Stimulated activated CD4-positive, alpha-beta T cell treated with anti-CD3 and anti-CD28 coated beads, Interleukin-1b, Interleukin-23, amount 100 ng/mL, for 24 hours (primary cell): ENCODE data around the gene GMPPA.

Source experiments
- DNase-seq, 4 experiments: peaks; one replicate each; pipeline ENCODE4 v3.0.0-alpha.2; 2020; ENCODE audit warnings: low read depth in 4 of 4, low spot score in 1 of 4

The GMPPA gene

GRCh38 chr2:219467736-219468075 lies 31.0 kb upstream of the GMPPA start:
- no peak for DNase-seq

- no peak for DNase-seq
Measured at GRCh38 chr2:219468410-219469185, 30.1 kb upstream of the GMPPA start.

- DNase-seq = no peak
Measured at GRCh38 chr2:219469186-219469724, 29.4 kb upstream of the GMPPA start.

GRCh38 chr2:219470429-219470828 lies 28.3 kb upstream of the GMPPA start:
- DNase-seq = no peak

GRCh38 chr2:219471476-219472371 lies 27.0 kb upstream of the GMPPA start:
- DNase-seq = no peak

- DNase-seq = no peak
Measured at GRCh38 chr2:219472629-219473187, 26.0 kb upstream of the GMPPA start.

GRCh38 chr2:219473511-219473910 lies 25.2 kb upstream of the GMPPA start:
- no peak for DNase-seq

- no peak for DNase-seq
Measured at GRCh38 chr2:219474285-219475060, 24.2 kb upstream of the GMPPA start.

- DNase-seq = no peak
Measured at GRCh38 chr2:219475278-219475677, 23.4 kb upstream of the GMPPA start.

- DNase-seq = peak; percentile 29 to 51 (median 46)
Measured at GRCh38 chr2:219475697-219476651, 22.7 kb upstream of the GMPPA start.

GRCh38 chr2:219476652-219477151 lies 22.0 kb upstream of the GMPPA start:
- DNase-seq = no peak

GRCh38 chr2:219477179-219477578 lies 21.5 kb upstream of the GMPPA start:
- no peak for DNase-seq

GRCh38 chr2:219477815-219478214 lies 20.9 kb upstream of the GMPPA start:
- DNase-seq = no peak

GRCh38 chr2:219478916-219479315 lies 19.8 kb upstream of the GMPPA start:
- DNase-seq = no peak

GRCh38 chr2:219480004-219480403 lies 18.7 kb upstream of the GMPPA start:
- DNase-seq = no peak

GRCh38 chr2:219482674-219483405 lies 15.9 kb upstream of the GMPPA start:
- no peak for DNase-seq

- no peak for DNase-seq
Measured at GRCh38 chr2:219483451-219484342, 15.0 kb upstream of the GMPPA start.
